HG02870 (cell line): ENCODE data around the gene RHBDL1.

Experiments
- ATAC-seq: cut with Tn5 transposase; IDR thresholded peaks from one replicate; pipeline ENCODE4 v1.9.1; 2021; ENCODE audit warnings: mild to moderate bottlenecking, moderate library complexity; ENCODE audit not compliant: unreplicated experiment

Gene RHBDL1

GRCh38 chr16:716768-717325 is 41.4 kb downstream of the RHBDL1 start:
- ATAC-seq, result no peak

DNA sequence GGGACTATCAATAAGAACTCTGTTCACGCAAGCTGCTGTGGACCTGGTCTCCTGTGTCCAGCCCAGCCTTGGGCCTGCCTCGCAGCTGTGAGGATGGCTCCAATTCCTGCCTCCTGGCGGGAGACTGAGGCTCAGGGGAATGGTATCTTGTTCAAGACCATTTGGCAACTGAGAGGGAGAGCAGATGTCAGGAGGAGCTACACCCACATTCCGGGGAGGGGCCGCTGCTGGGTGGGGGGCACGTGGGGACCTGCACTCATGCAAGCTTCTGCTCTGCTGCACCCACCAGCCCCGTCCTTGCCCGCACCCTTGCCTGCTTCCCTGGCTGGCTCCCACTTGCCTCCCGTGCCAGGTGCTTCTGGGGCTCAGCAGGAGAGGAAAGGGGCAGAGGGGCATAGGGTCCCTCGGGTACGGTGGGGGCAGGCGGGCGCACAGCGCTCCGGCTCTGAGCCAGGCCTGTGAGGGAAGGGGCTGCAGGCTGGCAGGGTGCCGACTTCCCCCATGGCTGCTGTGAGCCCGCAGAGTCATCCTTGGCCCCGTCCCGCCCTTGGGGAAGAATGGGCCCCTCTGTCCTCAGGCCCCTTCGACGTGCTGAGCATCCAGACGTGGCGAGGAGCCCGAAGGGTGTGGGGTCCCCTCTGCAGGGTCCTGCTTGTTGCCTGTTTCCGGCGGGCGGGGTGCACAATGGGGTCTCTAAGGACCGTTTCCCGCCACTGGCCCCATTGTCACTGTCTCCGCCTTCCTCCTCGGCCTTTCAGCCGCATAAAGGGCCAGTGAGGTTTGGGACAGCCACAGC is 42.2 kb downstream of the RHBDL1 start:
- ATAC-seq, result no peak

DNA sequence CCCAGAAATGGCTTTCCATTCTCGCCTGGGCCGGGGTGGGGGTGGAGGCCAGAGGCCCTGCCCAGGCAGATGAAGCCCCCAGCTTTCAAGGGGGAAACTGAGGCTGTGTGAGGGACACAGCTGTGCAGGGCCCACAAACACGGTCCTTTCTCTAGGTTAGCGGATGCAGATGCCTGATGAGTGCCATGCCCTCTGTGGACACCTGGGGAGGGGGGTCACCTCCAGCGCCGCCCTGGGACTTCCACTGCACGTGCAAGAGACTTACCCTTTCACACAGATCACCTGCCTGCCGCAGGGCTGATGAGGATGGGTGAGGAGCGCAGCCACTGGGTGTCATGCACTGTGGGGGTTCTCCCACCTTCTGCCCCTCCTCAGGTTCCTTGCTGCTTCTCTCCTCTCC is 42.9 kb downstream of the RHBDL1 start:
- no peak for ATAC-seq

- no peak for ATAC-seq
Measured at GRCh38 chr16:718922-719321, 43.5 kb downstream of the RHBDL1 start.

GRCh38 chr16:719815-720446 is 44.5 kb downstream of the RHBDL1 start:
- no peak for ATAC-seq

- no peak for ATAC-seq
Measured at GRCh38 chr16:720447-720989, 45.0 kb downstream of the RHBDL1 start.

DNA sequence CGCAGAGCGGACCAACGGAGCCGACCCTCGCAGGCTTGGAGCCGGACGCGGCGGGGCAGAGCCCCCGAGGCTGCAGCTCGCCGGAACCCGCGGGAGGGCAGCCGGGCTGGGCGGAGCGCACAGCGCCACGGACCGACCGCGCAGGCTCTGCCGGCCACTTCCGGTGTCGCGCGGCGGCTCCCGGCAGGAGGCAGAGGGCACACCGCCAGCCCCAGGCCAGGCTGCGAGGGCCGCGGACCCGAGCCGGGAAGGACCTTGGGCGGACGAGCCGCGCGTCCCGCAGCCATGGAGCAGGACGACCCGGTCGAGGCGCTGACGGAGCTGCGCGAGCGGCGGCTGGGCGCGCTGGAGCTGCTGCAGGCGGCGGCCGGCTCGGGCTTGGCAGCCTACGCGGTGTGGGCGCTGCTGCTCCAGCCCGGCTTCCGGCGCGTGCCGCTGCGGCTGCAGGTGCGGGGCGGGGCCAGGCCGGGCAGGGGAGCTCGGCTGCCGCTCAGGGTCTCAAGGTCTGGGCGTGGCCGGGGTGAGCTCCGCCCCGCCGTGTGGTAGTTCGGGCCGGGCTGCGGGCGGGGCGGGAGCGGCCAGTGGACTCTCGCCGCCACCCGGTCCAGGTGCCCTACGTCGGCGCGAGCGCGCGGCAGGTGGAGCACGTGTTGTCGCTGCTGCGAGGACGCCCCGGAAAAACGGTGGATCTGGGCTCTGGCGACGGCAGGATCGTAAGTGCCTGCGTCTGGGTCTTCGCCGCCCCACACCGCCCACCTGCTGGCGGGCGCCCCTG is 45.7 kb downstream of the RHBDL1 start, which contains the start of gene ANTKMT:
Gene ANTKMT, plus strand, starts transcription at position 157 of the 775 bp plus-strand sequence. Its CDS starts 129 bp downstream, at position 286.
- peak; percentile 57 for ATAC-seq

DNA sequence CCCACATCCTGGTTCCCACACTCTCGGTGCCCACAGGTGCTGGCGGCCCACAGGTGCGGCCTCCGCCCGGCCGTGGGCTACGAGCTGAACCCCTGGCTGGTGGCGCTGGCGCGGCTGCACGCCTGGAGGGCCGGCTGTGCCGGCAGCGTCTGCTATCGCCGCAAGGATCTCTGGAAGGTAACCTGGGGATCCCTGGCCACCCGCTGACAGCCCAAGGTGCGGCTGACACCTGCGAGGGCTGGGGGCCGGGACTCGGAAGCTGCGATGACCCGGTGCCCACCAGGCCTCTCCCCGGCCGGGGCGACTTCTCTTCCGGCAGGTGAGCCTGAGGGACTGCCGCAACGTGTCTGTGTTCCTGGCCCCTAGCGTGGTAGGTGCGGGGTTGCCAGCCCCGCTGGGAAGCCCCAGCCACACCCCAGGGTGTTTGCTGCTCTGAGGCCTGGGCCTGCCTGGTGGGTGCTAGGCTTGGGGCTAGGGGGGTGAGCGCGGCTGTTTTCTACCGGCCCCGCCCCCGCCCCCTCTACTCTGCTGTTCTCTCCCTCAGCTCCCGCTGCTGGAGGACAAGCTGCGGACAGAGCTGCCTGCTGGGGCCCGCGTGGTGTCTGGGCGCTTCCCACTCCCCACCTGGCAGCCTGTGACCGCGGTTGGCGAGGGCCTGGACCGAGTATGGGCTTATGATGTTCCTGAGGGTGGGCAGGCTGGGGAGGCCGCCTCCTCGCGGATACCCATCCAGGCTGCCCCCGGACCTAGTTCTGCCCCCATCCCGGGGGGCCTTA is 46.5 kb downstream of the RHBDL1 start:
- ATAC-seq, result no peak

DNA sequence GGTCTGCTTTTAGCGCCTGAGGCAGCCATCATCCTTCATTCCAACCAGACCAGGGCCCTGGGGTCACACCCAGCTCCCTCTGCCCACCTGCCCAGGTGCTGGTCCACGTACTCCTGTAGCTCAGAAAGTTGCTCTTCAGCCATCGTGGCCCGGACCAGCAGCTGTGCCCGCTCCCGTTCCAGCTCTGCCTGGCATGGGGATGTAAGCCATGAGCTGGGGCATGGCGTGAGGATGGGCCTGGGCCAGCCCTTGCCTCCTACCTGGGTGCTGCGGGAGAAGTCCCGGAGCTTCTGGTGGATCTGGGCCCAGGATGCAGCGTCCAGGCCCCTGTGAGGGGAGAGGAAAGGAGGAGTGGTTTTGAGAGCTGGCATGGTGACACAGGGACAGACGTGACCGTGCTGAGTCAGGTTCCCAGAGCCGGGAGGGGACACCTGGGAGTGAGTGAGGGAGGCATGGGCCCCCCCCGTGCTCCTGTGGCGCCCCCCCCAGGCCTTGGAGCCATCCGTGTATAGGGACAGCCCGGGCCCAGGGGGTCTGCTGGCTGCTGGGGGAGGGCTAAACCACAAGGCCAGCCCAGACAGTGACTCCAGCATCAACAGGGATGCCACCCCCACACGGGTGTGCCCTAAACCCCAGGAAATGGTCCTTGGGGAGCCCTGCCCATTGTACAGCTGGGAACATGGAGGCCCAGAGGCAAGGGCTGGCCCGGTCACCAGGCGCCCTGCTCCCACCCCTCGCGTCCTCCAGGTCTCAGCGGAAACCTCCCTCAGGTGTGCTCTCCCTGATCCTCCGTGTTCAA is 47.6 kb downstream of the RHBDL1 start:
- ATAC-seq, result no peak

GRCh38 chr16:723695-724094 is 48.2 kb downstream of the RHBDL1 start:
- no peak for ATAC-seq

GRCh38 chr16:724188-725040 is 48.9 kb downstream of the RHBDL1 start:
- no peak for ATAC-seq

GRCh38 chr16:725041-725376 is 49.5 kb downstream of the RHBDL1 start:
- no peak for ATAC-seq

DNA sequence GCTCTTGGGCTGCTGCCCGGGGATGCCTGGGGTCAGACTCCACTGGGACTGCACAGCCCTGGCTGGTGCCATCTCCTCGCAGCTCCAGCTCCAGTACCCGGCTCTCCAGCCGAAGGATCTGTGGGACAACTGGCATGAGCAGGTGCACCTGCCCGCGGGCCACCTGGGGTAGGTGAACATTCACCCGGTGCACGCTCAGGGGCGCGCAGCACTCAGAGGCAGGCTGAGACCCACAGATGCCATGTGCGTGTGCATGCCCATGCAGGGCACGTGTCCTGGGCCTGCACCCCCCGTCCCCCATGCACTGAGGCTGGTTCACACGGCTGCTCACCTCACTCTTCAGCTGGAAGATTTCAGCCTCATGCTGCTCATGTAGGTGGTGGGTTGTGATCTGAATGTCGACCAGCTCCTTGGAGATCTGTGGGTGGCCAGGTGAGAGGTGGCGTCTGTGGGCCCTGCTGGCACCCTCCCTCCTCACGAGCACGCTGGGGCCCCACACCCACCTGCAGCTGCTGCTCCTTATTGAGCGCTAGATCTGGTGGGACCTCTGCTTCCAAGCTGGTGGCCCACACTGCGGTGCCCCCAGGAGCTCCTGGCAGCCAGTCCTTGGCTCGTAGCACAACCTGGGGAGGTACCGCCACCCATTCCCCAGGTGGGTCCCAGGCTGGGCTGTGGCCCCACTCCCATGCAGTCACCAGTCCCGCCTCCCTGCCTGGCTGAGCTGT is 50.2 kb downstream of the RHBDL1 start:
- ATAC-seq, result no peak

GRCh38 chr16:726188-726437 is 50.6 kb downstream of the RHBDL1 start:
- no peak for ATAC-seq

- ATAC-seq, result no peak
Measured at GRCh38 chr16:726438-727290, 51.2 kb downstream of the RHBDL1 start, which contains the start of the genes CCDC78 and HAGHL. Gene CCDC78, minus strand, starts transcription at chr16:726443. Its CDS starts 76 bp downstream, at chr16:726367. Gene HAGHL, plus strand, starts transcription at chr16:727106. Its CDS starts 404 bp downstream, at chr16:727510.

GRCh38 chr16:727291-727977 is 52.0 kb downstream of the RHBDL1 start:
- no peak for ATAC-seq
